GM13976 (cell line): ENCODE results near the gene C19orf25.
"Not testable (repeated sequence)": the region's sequence is repeated elsewhere in the genome, so short reads cannot be mapped to it uniquely, and the experiment has no call there.

Source experiments
- DNase-seq: peaks from one replicate; pipeline ENCODE4 v3.0.0; 2012; ENCODE audit warnings: low spot score
- CTCF ChIP-seq: IDR thresholded peaks from 2 replicates; pipeline ENCODE4 v1.5.1; 2012; ENCODE audit warnings: borderline replicate concordance, mild to moderate bottlenecking; ENCODE audit not compliant: insufficient read depth; ENCODE audit errors: extremely low read depth, missing control alignments, control extremely low read depth
- in situ Hi-C: fragments of 300-500 bp; cut with MboI; formaldehyde crosslinking; loops from one replicate; pipeline ENCODE4 v1.12.0; 2022; ENCODE audit warnings: low sequenced_read_pairs, mixed read lengths, inconsistent platforms; ENCODE audit not compliant: unreplicated experiment

The C19orf25 gene

GRCh38 chr19:1483979-1484428 lies 5.0 kb upstream of the C19orf25 start:
- DNase-seq = no peak
- no peak for TF ChIP-seq CTCF
- in situ Hi-C loops = no loop called here

- in situ Hi-C loops = no loop called here
- no peak for DNase-seq
- TF ChIP-seq CTCF = no peak
These were observed 4.3 kb upstream of the C19orf25 start for GRCh38 chr19:1483131-1483978.

GRCh38 chr19:1482361-1483130 lies 3.5 kb upstream of the C19orf25 start:
- no peak for DNase-seq
- no peak for TF ChIP-seq CTCF
- in situ Hi-C loops = no loop called here

GRCh38 chr19:1481893-1482360 lies 2.9 kb upstream of the C19orf25 start:
- DNase-seq = no peak
- in situ Hi-C loops = no loop called here
- no peak for TF ChIP-seq CTCF

GRCh38 chr19:1481224-1481892 lies 2.3 kb upstream of the C19orf25 start:
- TF ChIP-seq CTCF = no peak
- DNase-seq = no peak
- in situ Hi-C loops = no loop called here

GRCh38 chr19:1477056-1477455 lies 2.0 kb downstream of the C19orf25 start:
- DNase-seq, in situ Hi-C loops: not testable (repeated sequence)
